HepG2 (cell line): ENCODE results near the gene RPL34. TPM values are rescaled to one million over a fixed set of nuclear protein-coding genes. Genes with fewer than 3 reads are reported as not detected.

Source experiments
- ATAD3A ChIP-seq: sonication (generic); formaldehyde crosslinking; IDR thresholded peaks from 2 replicates; pipeline ENCODE4 v1.4.0; 2020; ENCODE audit warnings: missing genetic modification reagents
- FOSL2 ChIP-seq: sonication (generic); formaldehyde crosslinking; IDR thresholded peaks from 2 replicates; pipeline ENCODE4 v1.4.0; 2020; ENCODE audit warnings: missing genetic modification reagents
- HMG20B ChIP-seq: conservative IDR thresholded peaks from 2 replicates; pipeline ENCODE4 v1.6.1; 2016; ENCODE audit warnings: missing genetic modification reagents, missing compliant biosample characterization
- HNRNPLL ChIP-seq: fragments of 200-400 bp; formaldehyde crosslinking; IDR thresholded peaks from 2 replicates; pipeline ENCODE4 v1.6.1; 2017; ENCODE audit warnings: mild to moderate bottlenecking, low read depth, low read length; ENCODE audit not compliant: poor library complexity, severe bottlenecking
- KLF9 ChIP-seq: IDR thresholded peaks from 2 replicates; pipeline ENCODE4 v1.6.1; 2016; ENCODE audit warnings: low read depth
- NFE2 ChIP-seq: sonication (generic); formaldehyde crosslinking; IDR thresholded peaks from 2 replicates; pipeline ENCODE4 v1.4.0; 2020; ENCODE audit warnings: missing genetic modification reagents
- PLRG1 ChIP-seq: fragments of 450-650 bp; conservative IDR thresholded peaks from 2 replicates; pipeline ENCODE4 v1.6.1; 2016
- SIN3A ChIP-seq: IDR thresholded peaks from 2 replicates; pipeline ENCODE4 v1.6.1; 2011; ENCODE audit warnings: low read depth, mild to moderate bottlenecking, control low read depth, low read length, borderline replicate concordance
- SP140L ChIP-seq: sonication (generic); formaldehyde crosslinking; IDR thresholded peaks from 2 replicates; pipeline ENCODE4 v1.4.0; 2020; ENCODE audit warnings: missing genetic modification reagents, borderline replicate concordance
- TEAD3 ChIP-seq: optimal IDR thresholded peaks from 2 replicates; pipeline ENCODE3; 2016; ENCODE audit warnings: borderline replicate concordance
- TGIF2 ChIP-seq: IDR thresholded peaks from 2 replicates; pipeline ENCODE4 v1.6.1; 2016; ENCODE audit warnings: control low read depth, missing compliant biosample characterization
- ZBTB21 ChIP-seq: sonication (generic); formaldehyde crosslinking; IDR thresholded peaks from 2 replicates; pipeline ENCODE4 v1.4.0; 2020; ENCODE audit warnings: missing genetic modification reagents
- ZFP36L1 ChIP-seq: sonication (generic); formaldehyde crosslinking; IDR thresholded peaks from 2 replicates; pipeline ENCODE4 v1.8.0; 2022; ENCODE audit warnings: mild to moderate bottlenecking, missing genetic modification reagents, moderate library complexity
- ZFP90 ChIP-seq: sonication (generic); formaldehyde crosslinking; IDR thresholded peaks from 2 replicates; pipeline ENCODE4 v1.8.0; 2022; ENCODE audit warnings: missing genetic modification reagents, mild to moderate bottlenecking, inconsistent platforms, borderline replicate concordance
- ZNF12 ChIP-seq: sonication (generic); formaldehyde crosslinking; IDR thresholded peaks from 2 replicates; pipeline ENCODE4 v1.5.0; 2020; ENCODE audit warnings: missing genetic modification reagents
- ZNF160 ChIP-seq: sonication (generic); formaldehyde crosslinking; IDR thresholded peaks from 2 replicates; pipeline ENCODE4 v1.8.0; 2022; ENCODE audit warnings: mild to moderate bottlenecking, inconsistent platforms, missing genetic modification reagents
- ZNF230 ChIP-seq: sonication (generic); formaldehyde crosslinking; IDR thresholded peaks from 2 replicates; pipeline ENCODE4 v1.4.0; 2020; ENCODE audit warnings: mild to moderate bottlenecking, missing genetic modification reagents
- ZNF749 ChIP-seq: sonication (generic); formaldehyde crosslinking; IDR thresholded peaks from 2 replicates; pipeline ENCODE4 v1.8.0; 2022; ENCODE audit warnings: mild to moderate bottlenecking, missing genetic modification reagents, moderate library complexity, borderline replicate concordance
- ZSCAN25 ChIP-seq: sonication (generic); formaldehyde crosslinking; IDR thresholded peaks from 2 replicates; pipeline ENCODE4 v1.8.0; 2022; ENCODE audit warnings: mild to moderate bottlenecking, missing genetic modification reagents
- polyA plus RNA-seq, 8 experiments: library from polyadenylated mRNA; depleted of rRNA in 3 of 8; stranded (reverse) in 7 of 8; unstranded in 1 of 8; fragments of >200 nt; fragmentation: Illumina TruSeq in 4 of 8; extraction: Trizol in 4 of 8; gene quantifications; 2 replicates each; pipeline versions ENCODE4 v1.2.1 to v1.2.3, GENCODE V29; 2011 to 2016; ENCODE audit warnings: low read depth in 4 of 8, missing spikeins in 1 of 8, mixed read lengths in 1 of 8; ENCODE audit not compliant: insufficient read depth in 1 of 8
- total RNA-seq, 5 experiments: library from RNA; depleted of rRNA; stranded (reverse); fragments of >200 nt; fragmentation: Illumina TruSeq; extraction: Trizol; gene quantifications; 2 replicates each; pipeline ENCODE4 v1.2.3, GENCODE V29; 2016; ENCODE audit warnings: low read depth in 1 of 5
- TF ChIP-seq, protein P1 (sequence below), 2 experiments: fragments of 450-650 bp in 1 of 2; sonication (generic) in 1 of 2; formaldehyde crosslinking; IDR thresholded peaks; 2 replicates each; pipeline versions ENCODE4 v1.5.0 to v1.8.0; 2020 to 2022; ENCODE audit warnings: mild to moderate bottlenecking in 1 of 2, missing genetic modification reagents in 1 of 2
- TF ChIP-seq, protein P2 (sequence below): sonication (generic); formaldehyde crosslinking; conservative IDR thresholded peaks from 2 replicates; pipeline ENCODE4 v1.8.0; 2022; ENCODE audit warnings: mild to moderate bottlenecking, moderate library complexity, missing genetic modification reagents
- TF ChIP-seq, protein P3 (sequence below): sonication (generic); formaldehyde crosslinking; IDR thresholded peaks from 2 replicates; pipeline ENCODE4 v1.4.0; 2020; ENCODE audit warnings: mild to moderate bottlenecking, missing genetic modification reagents
- TF ChIP-seq, protein P4 (sequence below): sonication (generic); formaldehyde crosslinking; IDR thresholded peaks from 2 replicates; pipeline ENCODE4 v1.5.0; 2020; ENCODE audit warnings: mild to moderate bottlenecking, missing genetic modification reagents, borderline replicate concordance

The RPL34 gene
- total and polyA plus RNA-seq, 2 of the 13 experiments (the other 11 are each of a cell fraction or from before 2014, with no cell fraction given), result 2,235 to 3,985 TPM

DNA sequence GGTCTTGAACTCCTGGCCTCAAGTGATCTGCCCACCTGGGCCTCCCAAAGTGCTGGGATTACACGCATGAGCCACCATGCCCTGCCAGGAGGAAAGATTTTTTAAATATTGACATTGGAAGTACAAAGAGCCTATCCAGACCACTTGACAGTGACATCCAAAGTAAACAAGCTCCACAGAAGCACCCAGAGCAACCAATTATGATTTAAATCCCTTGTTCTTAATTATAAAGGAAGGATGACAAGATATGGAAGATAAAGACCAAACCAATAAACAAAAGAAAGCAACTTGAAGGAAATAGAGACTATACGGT, 27.7 kb upstream of the RPL34 start (continued):
- TF ChIP-seq, protein P1, sequence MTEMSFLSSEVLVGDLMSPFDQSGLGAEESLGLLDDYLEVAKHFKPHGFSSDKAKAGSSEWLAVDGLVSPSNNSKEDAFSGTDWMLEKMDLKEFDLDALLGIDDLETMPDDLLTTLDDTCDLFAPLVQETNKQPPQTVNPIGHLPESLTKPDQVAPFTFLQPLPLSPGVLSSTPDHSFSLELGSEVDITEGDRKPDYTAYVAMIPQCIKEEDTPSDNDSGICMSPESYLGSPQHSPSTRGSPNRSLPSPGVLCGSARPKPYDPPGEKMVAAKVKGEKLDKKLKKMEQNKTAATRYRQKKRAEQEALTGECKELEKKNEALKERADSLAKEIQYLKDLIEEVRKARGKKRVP (CRISPR knock-in tag; IDR thresholded peaks at IDR 0.05), result peak in 1 of 2 experiments; percentile 38; a peak in 1 of 4 replicates
- TF ChIP-seq, protein P2, sequence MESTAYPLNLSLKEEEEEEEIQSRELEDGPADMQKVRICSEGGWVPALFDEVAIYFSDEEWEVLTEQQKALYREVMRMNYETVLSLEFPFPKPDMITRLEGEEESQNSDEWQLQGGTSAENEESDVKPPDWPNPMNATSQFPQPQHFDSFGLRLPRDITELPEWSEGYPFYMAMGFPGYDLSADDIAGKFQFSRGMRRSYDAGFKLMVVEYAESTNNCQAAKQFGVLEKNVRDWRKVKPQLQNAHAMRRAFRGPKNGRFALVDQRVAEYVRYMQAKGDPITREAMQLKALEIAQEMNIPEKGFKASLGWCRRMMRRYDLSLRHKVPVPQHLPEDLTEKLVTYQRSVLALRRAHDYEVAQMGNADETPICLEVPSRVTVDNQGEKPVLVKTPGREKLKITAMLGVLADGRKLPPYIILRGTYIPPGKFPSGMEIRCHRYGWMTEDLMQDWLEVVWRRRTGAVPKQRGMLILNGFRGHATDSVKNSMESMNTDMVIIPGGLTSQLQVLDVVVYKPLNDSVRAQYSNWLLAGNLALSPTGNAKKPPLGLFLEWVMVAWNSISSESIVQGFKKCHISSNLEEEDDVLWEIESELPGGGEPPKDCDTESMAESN (CRISPR knock-in tag), result no peak
- TF ChIP-seq NFE2 (no peak), TEAD3 (CRISPR knock-in tag) (peak; percentile 9), HMG20B (0 out of 2 replicates have a peak, but pooled peaks have one; percentile 58), ZFP90 (CRISPR knock-in tag) (no peak), SP140L (CRISPR knock-in tag) (no peak), ZNF230 (no peak), TGIF2 (CRISPR knock-in tag) (no peak), SIN3A (no peak), ZNF12 (CRISPR knock-in tag) (peak; percentile 60; the same call in 1 of the 2 replicates), ZBTB21 (CRISPR knock-in tag) (no peak), ZSCAN25 (no peak), ZFP36L1 (CRISPR knock-in tag) (no peak), FOSL2 (CRISPR knock-in tag) (peak; percentile 31; the same call in 1 of the 2 replicates), PLRG1 (no peak), ZNF749 (CRISPR knock-in tag) (no peak), ATAD3A (CRISPR knock-in tag) (no peak), ZNF160 (CRISPR knock-in tag) (no peak), HNRNPLL (no peak), KLF9 (CRISPR knock-in tag) (no peak)
- TF ChIP-seq, protein P3, sequence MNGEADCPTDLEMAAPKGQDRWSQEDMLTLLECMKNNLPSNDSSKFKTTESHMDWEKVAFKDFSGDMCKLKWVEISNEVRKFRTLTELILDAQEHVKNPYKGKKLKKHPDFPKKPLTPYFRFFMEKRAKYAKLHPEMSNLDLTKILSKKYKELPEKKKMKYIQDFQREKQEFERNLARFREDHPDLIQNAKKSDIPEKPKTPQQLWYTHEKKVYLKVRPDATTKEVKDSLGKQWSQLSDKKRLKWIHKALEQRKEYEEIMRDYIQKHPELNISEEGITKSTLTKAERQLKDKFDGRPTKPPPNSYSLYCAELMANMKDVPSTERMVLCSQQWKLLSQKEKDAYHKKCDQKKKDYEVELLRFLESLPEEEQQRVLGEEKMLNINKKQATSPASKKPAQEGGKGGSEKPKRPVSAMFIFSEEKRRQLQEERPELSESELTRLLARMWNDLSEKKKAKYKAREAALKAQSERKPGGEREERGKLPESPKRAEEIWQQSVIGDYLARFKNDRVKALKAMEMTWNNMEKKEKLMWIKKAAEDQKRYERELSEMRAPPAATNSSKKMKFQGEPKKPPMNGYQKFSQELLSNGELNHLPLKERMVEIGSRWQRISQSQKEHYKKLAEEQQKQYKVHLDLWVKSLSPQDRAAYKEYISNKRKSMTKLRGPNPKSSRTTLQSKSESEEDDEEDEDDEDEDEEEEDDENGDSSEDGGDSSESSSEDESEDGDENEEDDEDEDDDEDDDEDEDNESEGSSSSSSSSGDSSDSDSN (CRISPR knock-in tag), result no peak
- TF ChIP-seq, protein P4, sequence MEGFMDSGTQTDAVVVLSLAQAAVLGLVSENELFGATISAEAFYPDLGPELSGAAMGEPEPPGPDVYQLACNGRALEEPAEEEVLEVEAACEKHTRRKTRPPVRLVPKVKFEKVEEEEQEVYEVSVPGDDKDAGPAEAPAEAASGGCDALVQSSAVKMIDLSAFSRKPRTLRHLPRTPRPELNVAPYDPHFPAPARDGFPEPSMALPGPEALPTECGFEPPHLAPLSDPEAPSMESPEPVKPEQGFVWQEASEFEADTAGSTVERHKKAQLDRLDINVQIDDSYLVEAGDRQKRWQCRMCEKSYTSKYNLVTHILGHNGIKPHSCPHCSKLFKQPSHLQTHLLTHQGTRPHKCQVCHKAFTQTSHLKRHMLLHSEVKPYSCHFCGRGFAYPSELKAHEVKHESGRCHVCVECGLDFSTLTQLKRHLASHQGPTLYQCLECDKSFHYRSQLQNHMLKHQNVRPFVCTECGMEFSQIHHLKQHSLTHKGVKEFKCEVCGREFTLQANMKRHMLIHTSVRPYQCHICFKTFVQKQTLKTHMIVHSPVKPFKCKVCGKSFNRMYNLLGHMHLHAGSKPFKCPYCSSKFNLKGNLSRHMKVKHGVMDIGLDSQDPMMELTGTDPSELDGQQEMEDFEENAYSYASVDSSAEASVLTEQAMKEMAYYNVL (CRISPR knock-in tag), result no peak
